Right lobe of liver (tissue), 4 donors: ENCODE measurements around the gene DCANP1.

Experiments used
- CTCF ChIP-seq, 4 donors: fragments of 200-600 bp in 3 of 4; fragments of 450-650 bp in 1 of 4; IDR thresholded peaks; one replicate each; pipeline versions ENCODE4 v1.5.1 to v1.8.0; 2016 to 2022; ENCODE audit warnings: antibody characterized with exemption in 4 of 4, mild to moderate bottlenecking in 2 of 4
- POLR2A ChIP-seq: fragments of 450-650 bp; IDR thresholded peaks from one replicate; pipeline ENCODE4 v1.6.1; 2017; ENCODE audit warnings: antibody characterized with exemption, mild to moderate bottlenecking
- donor health status: DM: no; HTN: no; CAD: no.
- donor health status: DM: no; HTN: no; CAD: no.
- donor health status: DM: no; HTN: yes; CAD: no.

- TF ChIP-seq CTCF (IDR thresholded peaks at IDR 0.05) = peak in 3 of 4 donors; percentile 39 to 47 (median 39)
- TF ChIP-seq POLR2A = no peak
Observed at GRCh38 chr5:135462304-135462703, 15.2 kb upstream of the DCANP1 start.
